PC-3 (cell line): ENCODE data around the gene RABGAP1L. TPM values are rescaled to one million over a fixed set of nuclear protein-coding genes. Genes with fewer than 3 reads are reported as not detected.
A peak's percentile ranks its signal among the peaks of the same experiment; 100 is the strongest.

Experiments
- ATAC-seq: fragments of 200-7000 bp; cut with Tn5 transposase; 2 replicates; pipeline ENCODE4 v1.9.1; 2020; ENCODE audit warnings: mild to moderate bottlenecking, moderate library complexity
- BruUV-seq: library from RNA; stranded (reverse); fragments of 400-500 nt; replicated peaks from 2 replicates; lab custom pipeline; 2021; lab: Mats Ljungman, UMichigan
- CTCF ChIA-PET: fragments of 300-600 bp; sonication (Branson Sonifier 250); formaldehyde crosslinking; loops from one replicate; lab custom pipeline; 2022; ENCODE audit warnings: antibody characterized with exemption; lab: Charles Lee
- POLR2A ChIA-PET: fragments of 300-600 bp; sonication (Branson Sonifier 250); formaldehyde crosslinking; loops from one replicate; lab custom pipeline; 2022; ENCODE audit warnings: antibody characterized with exemption; ENCODE audit not compliant: unreplicated experiment; lab: Charles Lee
- DNase-seq: peaks from one replicate; pipeline ENCODE4 v3.0.0-alpha.2; 2015
- H2AFZ ChIP-seq: fragments of 300-600 bp; sonication (generic); 2 replicates; pipeline ENCODE4 v1.6.0; 2016; ENCODE audit warnings: antibody characterized with exemption, low read length
- H3F3A ChIP-seq: fragments of 300-600 bp; sonication (generic); one replicate; pipeline ENCODE4 v1.6.0; 2017; ENCODE audit warnings: antibody characterized with exemption, low read length, control low read depth, mild to moderate bottlenecking; ENCODE audit not compliant: unreplicated experiment
- H3K27ac ChIP-seq: fragments of 300-600 bp; sonication (generic); 2 replicates; pipeline ENCODE4 v1.5.1; 2016; ENCODE audit warnings: mild to moderate bottlenecking, low read length
- H3K27me3 ChIP-seq: fragments of 300-600 bp; sonication (generic); 2 replicates; pipeline ENCODE4 v1.6.1; 2016; ENCODE audit warnings: low read length, mixed read lengths
- H3K36me3 ChIP-seq: fragments of 300-600 bp; sonication (generic); 2 replicates; pipeline ENCODE4 v1.6.1; 2016; ENCODE audit warnings: low read depth, mixed run types, low read length, mixed read lengths
- H3K4me1 ChIP-seq: fragments of 300-600 bp; sonication (generic); 2 replicates; pipeline ENCODE4 v1.5.1; 2016; ENCODE audit warnings: low read length; ENCODE audit not compliant: insufficient read depth
- H3K4me2 ChIP-seq: fragments of 300-600 bp; sonication (generic); 2 replicates; pipeline ENCODE4 v1.6.0; 2016; ENCODE audit warnings: low read length
- H3K4me3 ChIP-seq: fragments of 300-600 bp; sonication (generic); 2 replicates; pipeline ENCODE4 v1.5.1; 2016; ENCODE audit warnings: mild to moderate bottlenecking, low read length, mixed read lengths
- H3K79me2 ChIP-seq: fragments of 300-600 bp; sonication (generic); 2 replicates; pipeline ENCODE4 v1.6.1; 2017; ENCODE audit warnings: low read length, mixed read lengths
- H3K9ac ChIP-seq: fragments of 300-600 bp; sonication (generic); 2 replicates; pipeline ENCODE4 v1.6.0; 2016; ENCODE audit warnings: mild to moderate bottlenecking, low read length
- H3K9me2 ChIP-seq: fragments of 300-600 bp; sonication (generic); replicated peaks from 2 replicates; pipeline ENCODE4 v1.6.1; 2016; ENCODE audit warnings: mixed run types, low read length, mixed read lengths
- H3K9me3 ChIP-seq: fragments of 300-600 bp; sonication (generic); 2 replicates; pipeline ENCODE4 v1.6.1; 2016; ENCODE audit warnings: low read length, mixed read lengths
- H4K20me1 ChIP-seq: fragments of 300-600 bp; sonication (generic); 2 replicates; pipeline ENCODE4 v1.6.1; 2016; ENCODE audit warnings: low read length, mixed read lengths
- EZH2 ChIP-seq: fragments of 300-600 bp; sonication (generic); IDR thresholded peaks from one replicate; pipeline ENCODE4 v1.6.1; 2017; ENCODE audit warnings: antibody characterized with exemption, mild to moderate bottlenecking, low read length; ENCODE audit not compliant: unreplicated experiment
- EZH2phosphoT487 ChIP-seq: fragments of 300-600 bp; sonication (generic); IDR thresholded peaks from 2 replicates; pipeline ENCODE4 v1.6.1; 2018; ENCODE audit warnings: mild to moderate bottlenecking, antibody characterized with exemption, low read length, borderline replicate concordance
- intact Hi-C: fragments of 100-400 bp; cut with micrococcal nuclease; formaldehyde crosslinking; loops from 2 replicates; pipeline ENCODE4 v1.9.0; 2023
- total RNA-seq: library from RNA; depleted of rRNA; stranded (reverse); fragments of >200 nt; gene quantifications from 2 replicates; pipeline ENCODE4 v1.2.3, GENCODE V29; 2014
- TF ChIP-seq, protein P1 (sequence below): fragments of 300-600 bp; sonication (generic); conservative IDR thresholded peaks from 2 replicates; pipeline ENCODE4 v1.5.1; 2017; ENCODE audit warnings: antibody characterized with exemption, low read depth, mild to moderate bottlenecking, low read length

Gene RABGAP1L
- total RNA-seq, 1 experiment from 2014 or later: 24.4 TPM

DNA sequence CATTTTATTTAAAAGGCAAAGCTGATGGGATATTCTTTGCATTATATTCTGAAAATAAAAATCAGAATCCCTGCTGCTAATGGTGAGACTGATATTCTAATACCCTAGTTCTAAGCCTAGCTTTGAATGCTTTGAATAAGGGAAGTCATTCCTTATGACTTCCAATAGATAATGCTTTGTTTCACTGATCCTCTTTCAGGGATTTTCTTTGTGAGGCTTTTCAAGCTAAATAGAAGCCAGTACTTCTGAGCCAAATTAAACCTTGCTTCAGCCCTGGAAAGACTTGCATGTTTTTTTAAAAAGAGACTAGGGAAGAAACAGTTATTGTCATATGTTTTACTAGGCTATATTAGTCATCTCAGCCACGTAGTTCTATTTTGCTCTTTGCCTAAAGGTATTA lies 771.9 kb downstream of the RABGAP1L start:
- H3K9ac ChIP-seq: no peak overlapping the region
- no TSS peak for BruUV-seq
- H3K9me2 ChIP-seq: no peaks in the 10 kb centered on the region
- H3K4me3 ChIP-seq: no peak overlapping the region
- H3K36me3 ChIP-seq: no peaks in the 10 kb centered on the region
- POLR2A ChIA-PET: no interaction called here
- no peaks in the 10 kb centered on the region for H3K79me2 ChIP-seq
- ATAC-seq: peak; percentile 76
- H3K9me3 ChIP-seq: no peaks in the 10 kb centered on the region
- no peak overlapping the region for H2AFZ ChIP-seq
- peaks cover 8% of the 10 kb centered on the region for H3K4me1 ChIP-seq
- CTCF ChIA-PET: interaction anchor here (1.0 kb wide), 1 partner anchor 46 kb away, joined by 4 read pairs; no protein-coding TSS in a partner anchor
- no peaks in the 10 kb centered on the region for H3F3A ChIP-seq
- intact Hi-C loops: no loop called here
- H3K4me2 ChIP-seq: no peak overlapping the region
- H3K27ac ChIP-seq: no peak overlapping the region
- DNase-seq: peak; percentile 20
- no peaks in the 10 kb centered on the region for H4K20me1 ChIP-seq
- no peak for TF ChIP-seq EZH2
- no peak for TF ChIP-seq EZH2phosphoT487
- TF ChIP-seq, protein P1, sequence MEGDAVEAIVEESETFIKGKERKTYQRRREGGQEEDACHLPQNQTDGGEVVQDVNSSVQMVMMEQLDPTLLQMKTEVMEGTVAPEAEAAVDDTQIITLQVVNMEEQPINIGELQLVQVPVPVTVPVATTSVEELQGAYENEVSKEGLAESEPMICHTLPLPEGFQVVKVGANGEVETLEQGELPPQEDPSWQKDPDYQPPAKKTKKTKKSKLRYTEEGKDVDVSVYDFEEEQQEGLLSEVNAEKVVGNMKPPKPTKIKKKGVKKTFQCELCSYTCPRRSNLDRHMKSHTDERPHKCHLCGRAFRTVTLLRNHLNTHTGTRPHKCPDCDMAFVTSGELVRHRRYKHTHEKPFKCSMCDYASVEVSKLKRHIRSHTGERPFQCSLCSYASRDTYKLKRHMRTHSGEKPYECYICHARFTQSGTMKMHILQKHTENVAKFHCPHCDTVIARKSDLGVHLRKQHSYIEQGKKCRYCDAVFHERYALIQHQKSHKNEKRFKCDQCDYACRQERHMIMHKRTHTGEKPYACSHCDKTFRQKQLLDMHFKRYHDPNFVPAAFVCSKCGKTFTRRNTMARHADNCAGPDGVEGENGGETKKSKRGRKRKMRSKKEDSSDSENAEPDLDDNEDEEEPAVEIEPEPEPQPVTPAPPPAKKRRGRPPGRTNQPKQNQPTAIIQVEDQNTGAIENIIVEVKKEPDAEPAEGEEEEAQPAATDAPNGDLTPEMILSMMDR: no peak
- H3K27me3 ChIP-seq: no peaks in the 10 kb centered on the region

DNA sequence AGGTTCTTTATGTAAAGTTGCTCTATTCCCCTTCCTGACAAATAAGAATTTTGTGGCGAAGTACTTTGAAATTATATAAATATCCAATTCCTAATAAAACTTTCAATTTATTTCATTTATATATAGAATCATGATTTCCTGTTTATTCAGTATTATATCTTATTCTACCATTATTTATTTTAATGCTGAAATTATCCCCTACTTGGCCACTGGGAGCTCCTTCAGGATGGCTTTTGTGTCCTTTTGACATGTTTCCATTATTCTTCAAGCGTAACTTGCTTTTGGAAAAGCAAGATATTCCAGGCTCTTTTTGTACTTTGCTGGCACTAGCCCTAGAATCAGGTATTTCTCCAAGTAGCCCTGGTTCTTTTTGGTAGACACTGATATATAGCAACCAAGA lies 773.3 kb downstream of the RABGAP1L start:
- no peak overlapping the region for H3K4me2 ChIP-seq
- H3K4me1 ChIP-seq: peaks cover 8% of the 10 kb centered on the region
- no peak overlapping the region for H2AFZ ChIP-seq
- no TSS peak for BruUV-seq
- ChIA-PET POLR2A (no interaction called here), CTCF (no interaction called here)
- intact Hi-C loops: no loop called here
- H3K9me3 ChIP-seq: no peaks in the 10 kb centered on the region
- H4K20me1 ChIP-seq: no peaks in the 10 kb centered on the region
- H3K27ac ChIP-seq: no peak overlapping the region
- no peaks in the 10 kb centered on the region for H3K9me2 ChIP-seq
- no peaks in the 10 kb centered on the region for H3F3A ChIP-seq
- no peak overlapping the region for H3K9ac ChIP-seq
- no peak overlapping the region for H3K4me3 ChIP-seq
- ATAC-seq: no peak
- TF ChIP-seq EZH2phosphoT487 (no peak), EZH2 (no peak)
- TF ChIP-seq, protein P1: no peak; the same call in 1 of the 2 replicates
- DNase-seq: no peak
- H3K36me3 ChIP-seq: no peaks in the 10 kb centered on the region
- H3K79me2 ChIP-seq: no peaks in the 10 kb centered on the region
- H3K27me3 ChIP-seq: no peaks in the 10 kb centered on the region

- Histone ChIP-seq H3K27me3 (no peaks in the 10 kb centered on the region), H3K27ac (no peak overlapping the region), H4K20me1 (no peaks in the 10 kb centered on the region), H3K9me2 (no peaks in the 10 kb centered on the region), H3K4me3 (no peak overlapping the region), H3K9ac (no peak overlapping the region), H3K4me2 (no peak overlapping the region), H3K79me2 (no peaks in the 10 kb centered on the region), H3F3A (no peaks in the 10 kb centered on the region), H3K36me3 (no peaks in the 10 kb centered on the region), H3K4me1 (peaks cover 6% of the 10 kb centered on the region), H3K9me3 (no peaks in the 10 kb centered on the region), H2AFZ (no peak overlapping the region)
- TF ChIP-seq, protein P1: no peak
- no peak for TF ChIP-seq EZH2
- no peak for TF ChIP-seq EZH2phosphoT487
- no TSS peak for BruUV-seq
- ChIA-PET POLR2A (no interaction called here), CTCF (no interaction called here)
- DNase-seq (no peak), ATAC-seq (no peak)
- intact Hi-C loops: no loop called here
Measured at GRCh38 chr1:174935961-174936727, 776.8 kb downstream of the RABGAP1L start.
